GM19099 (cell line): ENCODE data around the gene DOLPP1.

Experiments
- POLR2A ChIP-seq: IDR thresholded peaks from 3 replicates; pipeline ENCODE4 v1.6.1; 2011; ENCODE audit warnings: low read depth; ENCODE audit not compliant: insufficient read length; ENCODE audit errors: extremely low read depth

DOLPP1 gene, protein sequence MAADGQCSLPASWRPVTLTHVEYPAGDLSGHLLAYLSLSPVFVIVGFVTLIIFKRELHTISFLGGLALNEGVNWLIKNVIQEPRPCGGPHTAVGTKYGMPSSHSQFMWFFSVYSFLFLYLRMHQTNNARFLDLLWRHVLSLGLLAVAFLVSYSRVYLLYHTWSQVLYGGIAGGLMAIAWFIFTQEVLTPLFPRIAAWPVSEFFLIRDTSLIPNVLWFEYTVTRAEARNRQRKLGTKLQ

DNA sequence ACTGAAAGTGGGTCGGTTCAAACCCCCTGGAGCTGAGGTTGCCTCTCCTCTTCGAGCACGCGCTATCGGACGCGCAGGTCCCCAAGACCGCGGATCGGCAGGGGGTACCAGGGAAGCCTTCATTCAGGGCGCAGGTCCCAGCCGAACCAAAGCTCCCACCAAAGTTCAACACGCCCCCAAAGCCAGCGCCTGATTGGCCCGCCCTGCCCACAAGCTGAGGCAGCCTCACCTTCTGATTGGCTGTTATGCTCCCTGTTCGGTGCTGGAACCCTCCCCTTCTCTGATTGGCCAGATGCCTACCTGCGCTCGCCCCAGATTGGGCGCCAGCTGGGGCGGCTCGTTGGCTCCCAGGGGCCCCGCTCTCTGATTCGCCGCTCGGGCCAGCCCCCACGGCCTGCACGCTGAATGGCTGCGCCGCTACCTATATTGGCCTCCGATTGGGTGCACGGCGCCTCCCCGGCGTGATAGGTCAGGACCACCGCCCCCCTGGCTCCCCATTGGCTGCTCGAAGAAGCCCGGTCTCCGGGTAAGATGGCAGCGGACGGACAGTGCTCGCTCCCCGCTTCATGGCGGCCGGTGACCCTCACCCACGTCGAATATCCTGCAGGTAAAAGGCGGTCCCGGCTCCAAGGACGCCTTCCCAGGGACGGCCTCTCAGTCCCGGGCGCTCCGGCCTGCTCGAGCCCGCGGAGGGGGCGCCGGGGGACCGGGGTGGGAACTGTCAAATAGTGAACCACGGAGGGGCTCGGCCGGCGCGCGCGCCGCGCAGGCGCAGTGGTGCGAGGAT is at the start of gene DOLPP1:
Gene DOLPP1, plus strand, starts transcription at position 511 of the 787 bp plus-strand sequence. Its CDS starts 21 bp downstream, at position 532.
- peak; percentile 86 for TF ChIP-seq POLR2A

DNA sequence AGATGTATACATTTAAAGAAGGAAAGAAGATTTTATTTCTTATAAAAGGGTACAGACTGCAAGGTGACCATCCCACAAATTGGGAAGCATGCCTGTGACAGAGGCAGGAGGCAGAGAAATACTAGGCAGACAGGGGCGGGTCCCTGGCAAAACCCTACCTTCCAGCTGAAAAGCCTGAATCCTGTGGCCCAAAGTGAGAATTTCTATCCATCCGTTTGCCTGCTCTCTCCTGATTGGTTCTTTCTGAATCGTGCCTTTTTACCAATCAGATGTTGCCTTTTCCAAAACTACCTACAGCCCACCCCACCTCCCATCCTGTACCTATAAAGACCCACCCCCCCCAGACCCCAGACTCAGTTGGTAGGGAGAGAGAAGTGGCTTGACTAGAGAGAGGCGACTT is 49.4 kb upstream of the DOLPP1 start:
- no peak for TF ChIP-seq POLR2A

DNA sequence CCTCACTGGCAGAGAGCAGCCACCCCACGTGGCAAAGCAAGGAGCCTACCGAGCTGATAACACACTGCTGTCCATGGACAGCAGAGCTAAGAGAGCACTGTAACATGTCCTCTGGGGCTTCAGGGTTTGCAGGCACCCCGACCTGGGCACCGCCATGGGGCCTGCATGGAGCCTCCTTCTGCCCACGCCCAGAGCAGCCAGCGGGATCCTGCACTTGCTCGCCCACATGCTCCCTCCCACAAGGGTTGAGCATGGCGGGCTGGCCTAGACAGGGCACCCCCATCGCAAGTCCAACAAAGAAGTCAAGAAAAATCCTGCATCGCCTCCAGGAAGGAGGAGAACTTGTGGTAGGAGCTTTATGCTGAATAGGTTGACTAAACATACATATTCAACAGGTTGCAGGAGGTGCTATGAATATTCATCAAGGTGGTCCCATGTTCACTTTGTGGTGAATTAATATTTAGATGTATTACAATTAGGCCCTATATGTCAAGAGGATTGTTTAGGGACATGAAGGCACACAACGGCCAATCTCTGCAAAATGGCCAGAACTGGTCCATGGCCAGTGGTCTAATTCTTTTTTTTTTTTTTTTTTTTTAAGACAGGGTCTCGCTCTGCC is 48.3 kb upstream of the DOLPP1 start:
- no peak for TF ChIP-seq POLR2A

DNA sequence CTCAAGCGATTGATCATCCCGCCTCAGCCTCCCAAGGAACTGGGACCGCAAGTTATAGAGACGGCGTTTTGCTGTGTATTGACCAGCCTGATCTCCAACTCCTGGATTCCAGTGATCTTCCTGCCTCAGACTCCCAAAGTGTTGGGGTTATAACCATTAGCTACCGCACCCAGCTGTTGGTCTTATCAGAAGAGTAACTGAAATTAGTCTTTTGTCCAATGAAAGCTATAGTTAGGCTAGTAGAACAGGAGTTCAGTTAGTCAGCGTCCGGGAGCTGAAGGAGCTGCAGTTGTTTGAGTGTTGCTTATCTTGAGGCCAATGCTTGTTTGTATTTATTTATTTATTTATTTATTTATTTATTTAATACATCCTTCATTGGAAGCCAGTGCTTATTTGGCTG is 47.7 kb upstream of the DOLPP1 start:
- TF ChIP-seq POLR2A: no peak

DNA sequence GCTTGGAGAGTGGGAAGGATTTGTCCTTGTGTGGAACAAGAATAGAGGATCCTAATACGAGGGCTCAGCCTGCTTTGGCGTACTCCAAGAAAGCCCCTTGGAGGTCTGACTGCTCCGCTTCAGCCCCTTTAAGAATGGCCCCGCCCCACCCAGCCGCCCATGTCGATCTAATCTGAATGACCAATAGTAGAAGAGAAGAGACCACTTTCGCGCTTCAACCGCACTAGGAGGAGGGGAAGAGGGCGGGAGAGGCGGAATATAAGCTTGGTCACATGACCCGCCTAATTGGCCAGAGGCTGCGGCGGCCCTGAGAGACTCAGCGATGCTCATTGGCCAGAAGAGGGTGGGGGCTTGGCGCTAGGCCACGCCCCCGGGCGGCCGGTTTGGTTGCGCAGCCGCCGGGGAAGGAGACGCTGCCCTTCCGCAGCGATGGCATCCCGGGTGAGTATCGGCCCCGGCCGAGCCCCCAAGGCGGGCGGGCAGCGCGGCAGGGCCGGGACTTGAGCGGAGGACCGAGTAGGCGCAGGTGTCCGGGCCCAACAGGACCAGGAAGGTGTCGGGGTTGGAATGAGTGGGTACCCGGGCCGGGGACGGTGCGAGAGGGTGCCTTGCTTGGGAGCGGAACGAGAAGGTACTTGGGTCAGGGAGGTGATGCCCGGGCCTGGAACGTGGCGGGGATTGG is 44.5 kb upstream of the DOLPP1 start, which contains the start of gene MIGA2:
Gene MIGA2, plus strand, starts transcription at position 386 of the 682 bp plus-strand sequence. CDS start 3,969 bp downstream, outside the sequence.
- TF ChIP-seq POLR2A: peak; percentile 90

DNA sequence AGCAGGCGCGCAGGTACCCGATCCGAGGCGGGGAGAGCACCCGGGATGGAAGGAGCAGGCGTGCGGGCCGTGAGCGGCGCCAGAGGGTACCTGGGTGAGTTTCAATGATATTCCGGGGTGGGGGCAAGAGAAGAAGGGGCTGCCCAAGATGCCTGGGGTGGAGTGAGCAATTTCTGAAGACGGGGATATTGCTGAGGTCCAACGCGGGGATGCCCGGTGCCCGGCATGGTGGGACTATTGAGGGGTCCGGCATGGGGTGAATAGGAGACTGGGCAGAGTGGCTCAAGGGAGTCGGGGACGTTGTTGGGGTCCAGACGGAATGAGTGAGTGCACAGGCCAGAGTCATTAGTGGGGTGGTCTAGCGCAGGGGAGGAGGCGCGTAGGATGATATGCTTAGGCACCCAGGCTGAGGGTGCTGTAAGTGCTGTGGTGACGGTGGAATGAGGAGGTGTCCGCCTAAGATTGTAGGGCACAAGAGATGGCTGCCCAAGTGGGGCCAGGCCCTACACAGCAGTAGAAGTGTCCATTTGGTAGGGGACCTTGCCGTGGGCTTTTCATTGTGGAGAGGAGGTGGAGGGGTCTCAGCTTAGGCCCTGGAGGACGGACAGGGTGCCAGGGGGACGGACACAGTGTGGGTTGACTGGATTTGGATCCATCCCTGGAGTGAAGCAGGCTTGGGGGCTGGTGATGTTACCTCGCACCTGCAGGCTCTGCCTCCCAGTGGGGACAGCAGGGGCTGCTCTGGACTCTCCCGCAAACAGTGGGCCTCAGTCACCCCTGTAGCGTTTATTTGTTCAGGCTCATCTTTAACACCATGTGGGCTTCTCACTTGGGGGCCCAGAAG is 43.8 kb upstream of the DOLPP1 start:
- no peak for TF ChIP-seq POLR2A

DNA sequence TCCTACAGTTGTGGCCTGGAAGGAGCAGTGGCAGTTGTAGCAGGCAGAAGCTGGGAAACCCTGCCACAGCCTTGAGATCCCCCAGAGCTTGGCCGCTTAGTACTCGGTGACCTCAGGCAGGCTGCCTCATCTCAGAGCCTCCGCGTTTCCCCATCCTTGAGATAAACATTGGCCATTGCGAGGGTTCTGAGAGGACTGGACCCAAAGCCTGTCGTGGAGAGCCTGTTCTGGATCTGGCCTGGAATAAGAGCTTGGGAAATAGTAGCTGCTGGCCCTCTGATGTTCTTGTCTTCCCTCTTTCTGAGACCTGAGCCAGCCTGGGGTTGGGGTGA is 43.2 kb upstream of the DOLPP1 start:
- TF ChIP-seq POLR2A: no peak

DNA sequence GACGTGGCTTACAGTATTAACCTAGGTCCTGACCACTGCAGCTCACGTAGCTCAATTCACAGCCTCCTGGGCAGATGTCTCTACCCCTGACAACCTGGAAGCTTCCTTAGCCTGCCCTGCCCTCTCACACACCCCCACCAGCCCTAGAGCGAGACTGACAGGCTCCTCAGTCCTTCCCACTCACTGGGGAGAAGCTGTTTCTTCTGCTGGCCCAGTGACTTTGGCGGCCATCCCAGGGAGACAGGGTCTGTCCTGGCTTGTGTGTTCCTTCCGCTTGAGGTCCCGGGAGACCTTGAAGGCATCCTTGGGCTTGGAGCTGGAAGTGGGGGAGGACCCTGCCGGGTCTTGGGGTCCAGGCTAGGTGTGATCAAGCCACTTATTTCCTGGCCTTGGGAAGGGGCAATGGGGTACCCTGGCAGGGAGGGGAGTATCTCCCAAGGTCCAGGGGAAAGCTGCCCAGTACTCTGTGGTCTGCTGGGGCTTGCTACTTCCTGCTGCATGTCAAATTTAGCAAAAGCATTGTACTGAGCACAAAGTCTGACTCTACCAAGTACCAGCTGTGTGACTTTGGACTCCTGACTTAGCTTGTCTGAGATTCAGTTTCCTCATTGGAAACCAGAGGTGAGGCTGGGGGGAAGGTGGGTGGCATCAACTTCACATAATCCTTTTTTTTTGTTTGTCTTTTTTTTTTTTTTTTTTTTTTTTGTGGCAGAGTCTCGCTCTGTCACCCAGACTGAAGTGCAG is 42.6 kb upstream of the DOLPP1 start:
- TF ChIP-seq POLR2A: no peak

DNA sequence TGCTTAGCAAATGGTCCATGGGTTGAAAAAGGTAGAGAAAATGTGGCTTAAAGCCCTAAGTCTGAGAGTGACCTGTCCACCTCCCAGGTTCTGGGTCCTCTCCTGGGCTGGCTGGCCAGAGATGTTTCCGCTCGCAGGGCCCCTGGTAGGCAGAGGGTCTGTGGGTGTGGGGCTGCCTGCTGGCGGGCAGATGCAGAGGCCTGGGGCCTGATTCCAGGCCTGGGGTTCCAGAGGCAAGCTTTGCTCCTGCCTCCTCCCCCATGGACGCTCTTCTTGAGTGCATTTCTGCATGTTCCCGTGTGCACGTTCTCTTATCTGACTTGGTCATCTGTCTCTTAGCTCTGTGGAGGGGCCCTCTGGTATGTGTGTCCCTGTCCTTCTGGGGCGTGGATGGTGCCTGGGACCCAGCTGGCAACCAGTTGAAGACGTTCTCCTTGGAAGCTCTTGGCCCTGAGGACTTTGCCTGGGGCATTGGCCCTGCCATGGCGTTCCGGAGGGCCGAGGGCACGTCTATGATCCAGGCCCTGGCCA is 40.7 kb upstream of the DOLPP1 start:
- TF ChIP-seq POLR2A: no peak

DNA sequence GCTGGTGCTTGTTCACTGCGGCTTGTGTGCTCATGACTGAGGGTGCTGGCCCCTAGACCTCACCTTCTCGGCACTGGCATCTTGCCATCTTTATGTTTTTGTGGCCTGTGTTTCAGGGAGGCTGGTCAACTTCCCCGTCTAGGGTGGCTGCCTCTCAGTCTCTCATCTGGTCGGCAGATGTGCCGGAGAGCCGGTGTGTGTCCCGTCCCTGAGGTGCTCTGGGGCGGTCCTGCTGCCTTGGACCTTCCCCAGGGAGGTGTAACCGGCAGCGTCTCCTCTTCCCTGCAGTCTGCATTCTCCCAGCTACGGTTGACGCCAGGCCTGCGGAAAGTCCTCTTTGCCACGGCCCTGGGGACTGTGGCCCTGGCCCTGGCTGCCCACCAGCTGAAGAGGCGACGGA is 38.9 kb upstream of the DOLPP1 start:
- no peak for TF ChIP-seq POLR2A

DNA sequence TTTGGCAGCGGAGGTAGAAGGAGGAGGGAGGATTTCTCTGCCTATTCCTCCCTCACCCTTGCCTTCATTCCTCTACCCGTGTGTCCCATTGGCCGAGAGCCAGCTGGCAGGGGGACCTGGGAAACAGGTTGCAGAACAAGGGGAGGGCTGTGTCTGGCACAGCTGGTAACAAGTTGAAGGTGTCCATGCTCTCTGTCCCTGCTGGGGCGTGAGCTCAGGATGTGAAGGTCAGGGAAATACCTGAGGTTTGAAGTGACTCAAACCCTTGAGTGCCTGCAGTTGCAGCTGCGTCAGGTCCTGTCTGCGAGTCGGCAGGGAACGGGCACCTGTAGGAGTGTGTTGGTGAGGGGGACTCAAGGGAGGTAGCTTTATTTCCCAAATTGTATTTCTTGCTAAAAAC is 28.3 kb upstream of the DOLPP1 start:
- TF ChIP-seq POLR2A: no peak

DNA sequence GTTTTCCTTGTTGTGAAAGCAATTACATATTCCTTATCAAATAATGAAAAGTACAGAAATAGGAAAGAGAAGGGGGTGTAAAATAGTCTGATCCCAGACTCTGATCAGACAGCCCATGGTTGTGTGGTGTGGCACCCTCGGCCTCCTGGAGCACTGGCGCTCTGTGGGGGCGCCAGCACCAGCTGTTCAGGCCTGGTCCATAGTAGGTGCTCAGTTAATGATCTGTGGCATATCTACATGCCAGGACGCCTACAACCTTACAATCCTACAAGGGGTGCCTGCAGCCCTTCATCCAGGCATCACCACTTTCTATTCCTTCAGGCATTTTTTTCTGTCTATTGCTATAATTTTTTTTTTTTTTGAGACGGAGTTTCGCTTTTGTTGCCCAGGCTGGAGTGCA is 27.9 kb upstream of the DOLPP1 start:
- TF ChIP-seq POLR2A: no peak

DNA sequence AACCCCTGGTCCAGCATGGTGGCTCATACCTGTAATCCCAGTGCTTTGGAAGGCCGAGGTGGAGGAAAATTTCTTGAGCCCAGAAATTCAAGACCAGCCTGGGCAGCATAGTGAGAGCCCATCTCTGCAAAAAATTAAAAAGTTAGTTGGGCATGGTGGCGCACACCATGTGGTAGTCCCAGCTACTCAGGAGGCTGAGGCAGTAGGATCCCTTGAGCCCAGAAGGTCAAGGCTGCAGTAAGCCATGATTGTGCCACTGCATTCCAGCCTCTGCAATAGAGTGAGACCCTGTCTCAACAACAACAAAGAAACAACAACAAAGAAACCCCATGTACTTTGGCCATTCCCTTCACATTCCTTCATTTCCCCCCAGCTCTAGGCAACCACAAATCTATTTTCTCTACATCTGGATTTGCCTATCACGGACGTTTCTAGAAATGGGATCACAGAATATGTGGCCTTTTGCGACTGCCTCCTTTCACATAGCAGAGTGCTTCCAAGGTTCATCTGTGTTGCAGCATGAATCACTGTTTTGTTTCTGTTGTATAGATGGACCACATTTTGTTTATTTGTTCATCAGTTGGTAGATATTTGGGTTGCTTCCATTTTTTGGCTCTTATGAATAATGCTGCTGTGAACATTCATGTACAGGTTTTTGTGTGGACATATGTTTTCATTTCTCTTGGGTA is 26.6 kb upstream of the DOLPP1 start:
- no peak for TF ChIP-seq POLR2A
